Activated T-helper 1 cell treated with anti-CD3 and anti-CD28 coated beads, Interleukin-2, amount 50 U/mL, for 16 hours (primary cell): ENCODE results near the gene SRRM4.

ENCODE experiments used
- DNase-seq, 2 donors: peaks; one replicate each; pipeline ENCODE4 v3.0.0-alpha.2; 2020; ENCODE audit warnings: low read depth in 1 of 2, low spot score in 1 of 2

The SRRM4 gene

DNA sequence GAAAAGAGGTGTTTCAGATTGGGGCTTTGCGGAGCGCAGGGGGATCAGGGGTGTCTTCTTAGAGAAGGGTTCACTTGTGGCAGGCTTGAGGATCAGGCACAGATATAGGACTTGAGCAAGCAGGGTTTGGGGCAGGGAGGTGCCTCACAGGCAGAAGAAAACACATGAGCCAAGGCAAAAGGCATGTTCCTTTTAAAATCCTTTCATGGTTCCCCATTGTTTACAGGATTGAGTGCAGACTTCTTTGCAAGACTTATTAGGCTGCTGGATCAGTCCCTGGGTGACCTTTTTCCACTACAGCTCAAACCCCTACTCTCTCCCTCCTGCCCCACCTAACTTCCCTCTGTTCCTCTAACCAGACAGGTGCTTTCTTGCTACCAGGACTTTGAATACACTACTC is 217.1 kb downstream of the SRRM4 start:
- no peak for DNase-seq

DNA sequence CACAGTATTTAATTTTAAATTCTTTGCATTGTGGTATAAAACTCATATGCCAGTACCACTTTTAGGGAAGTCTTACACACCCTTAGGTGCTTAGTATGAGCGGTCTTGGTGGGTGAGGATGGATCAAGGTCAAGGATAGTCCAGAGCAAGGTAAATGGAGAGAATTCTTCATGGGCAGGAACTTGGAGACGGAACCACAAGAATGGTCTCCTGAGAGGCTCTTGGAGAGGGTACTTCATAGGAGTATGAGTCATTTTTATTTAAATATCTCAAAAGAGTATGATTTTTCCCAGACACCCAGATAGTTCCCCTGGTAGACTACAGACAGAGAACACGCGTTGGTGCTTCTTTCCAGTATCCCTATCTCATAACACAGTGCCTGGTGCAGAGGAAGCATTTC is 219.3 kb downstream of the SRRM4 start:
- DNase-seq = no peak

DNA sequence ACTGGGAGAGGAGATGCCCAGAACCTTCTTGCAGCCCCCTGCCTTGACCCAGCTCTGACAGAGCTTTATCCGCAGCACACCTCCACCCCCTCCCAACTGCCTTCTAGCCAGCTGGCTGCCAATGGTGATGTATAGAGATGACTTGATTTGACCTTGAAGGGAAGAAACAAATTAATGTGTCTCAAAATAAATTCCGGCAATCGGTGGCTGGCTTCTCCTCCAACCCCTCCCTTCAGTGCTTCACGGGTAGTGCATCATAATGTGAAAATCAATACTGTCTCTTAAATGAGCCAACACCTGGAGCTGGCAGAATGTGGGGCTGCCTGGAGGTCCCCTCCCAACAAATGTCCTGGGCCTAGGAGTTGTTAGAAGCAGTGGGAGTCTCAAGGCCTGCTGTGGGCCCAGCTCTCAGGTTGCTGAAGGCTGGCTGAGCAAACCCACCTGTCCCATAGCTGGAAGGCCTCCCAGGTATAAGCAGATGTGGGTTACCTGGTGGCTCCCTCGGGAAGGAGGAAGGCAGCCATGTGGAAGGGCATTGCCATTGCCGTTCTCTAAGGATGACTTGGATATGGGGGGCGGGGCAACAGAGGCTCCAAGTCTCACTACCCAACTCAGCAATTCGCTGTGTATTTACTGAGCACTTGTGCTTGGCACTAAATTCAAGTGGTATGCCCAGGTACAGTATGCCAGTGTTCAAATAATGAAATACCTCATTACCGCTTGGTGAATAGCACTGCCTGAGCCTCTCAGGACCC is 220.6 kb downstream of the SRRM4 start:
- no peak for DNase-seq

GRCh38 chr12:119202544-119202943 is 221.2 kb downstream of the SRRM4 start:
- no peak for DNase-seq

- no peak for DNase-seq
Observed at GRCh38 chr12:119204131-119204530, 222.8 kb downstream of the SRRM4 start.

- no peak for DNase-seq
Observed at GRCh38 chr12:119204671-119205285, 223.4 kb downstream of the SRRM4 start.

DNA sequence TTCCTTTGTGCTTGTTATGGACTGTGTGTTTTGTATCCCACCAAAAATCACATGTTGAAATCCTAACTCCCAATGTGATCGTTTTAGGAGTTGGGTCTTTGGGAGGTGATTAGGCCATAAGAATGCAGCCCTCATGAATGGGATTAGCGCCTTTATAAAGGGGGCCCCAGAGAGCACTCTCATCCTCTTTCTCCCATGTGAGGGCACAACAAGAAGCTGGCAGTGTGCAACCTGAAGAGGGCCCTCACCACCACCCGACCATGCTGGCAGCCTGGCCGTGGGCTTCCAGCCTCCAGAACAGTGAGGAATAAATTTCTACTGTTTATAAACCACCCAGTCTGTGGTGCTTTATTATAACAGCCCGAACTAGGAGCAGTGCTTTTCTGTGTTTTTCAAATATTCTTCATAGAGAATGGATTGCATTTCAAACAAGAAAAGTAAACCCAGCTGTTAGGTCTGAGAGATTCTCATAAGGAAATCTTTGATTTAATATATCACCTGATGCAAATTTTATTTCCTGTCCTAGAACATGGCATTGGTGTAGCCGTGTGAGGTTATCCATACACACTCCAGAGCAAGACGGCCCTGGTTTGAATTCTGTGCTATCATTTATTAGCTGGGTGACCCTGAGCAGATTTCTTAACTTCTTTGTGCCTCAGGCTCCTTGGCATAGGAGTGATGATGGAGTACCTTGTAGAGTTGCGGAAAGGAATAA is 225.2 kb downstream of the SRRM4 start:
- DNase-seq = no peak

GRCh38 chr12:119207063-119207560 is 225.8 kb downstream of the SRRM4 start:
- DNase-seq = no peak

DNA sequence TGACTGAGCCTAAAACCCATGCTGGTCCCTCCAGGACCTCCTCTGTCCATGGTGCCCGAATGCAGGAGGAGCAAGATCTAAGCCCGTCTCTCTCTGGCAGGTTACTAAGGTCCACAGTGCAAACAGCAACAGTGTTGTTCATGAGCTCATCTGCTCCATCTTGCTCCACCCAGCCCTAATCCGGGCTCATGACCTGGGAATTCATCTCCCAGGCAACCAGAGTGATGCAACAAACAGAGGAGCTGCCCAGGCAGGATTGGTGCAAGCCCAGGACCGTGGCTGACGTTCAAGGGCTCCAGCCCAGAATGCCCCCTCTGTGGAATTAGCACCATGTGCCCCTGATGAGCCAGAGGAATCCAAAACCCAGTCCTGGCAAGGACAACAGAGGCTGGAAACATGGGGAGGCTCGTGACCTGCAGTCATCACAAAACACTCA is 227.3 kb downstream of the SRRM4 start:
- DNase-seq = no peak

- no peak for DNase-seq
Observed at GRCh38 chr12:119211884-119212283, 230.5 kb downstream of the SRRM4 start.
